Mucosa of rectum (tissue), 2 donors: ENCODE measurements around the gene TEAD1.

Experiments
- H3K27ac ChIP-seq, 2 donors: one replicate each; pipeline ENCODE4 v1.7.0; 2013; ENCODE audit warnings: inconsistent platforms in 2 of 2, low read depth in 2 of 2, low read length in 2 of 2
- H3K27me3 ChIP-seq, 2 donors: one replicate each; pipeline ENCODE4 v1.7.0; 2013; ENCODE audit warnings: low read length in 2 of 2; ENCODE audit not compliant: control insufficient read depth in 2 of 2, insufficient read depth in 2 of 2
- H3K36me3 ChIP-seq, 2 donors: one replicate each; pipeline ENCODE4 v1.7.0; 2013; ENCODE audit warnings: low read length in 2 of 2; ENCODE audit not compliant: control insufficient read depth in 2 of 2, insufficient read depth in 2 of 2
- H3K4me1 ChIP-seq, 2 donors: one replicate each; pipeline ENCODE4 v1.7.0; 2013; ENCODE audit warnings: low read length in 2 of 2, mild to moderate bottlenecking in 1 of 2; ENCODE audit not compliant: control insufficient read depth in 2 of 2, insufficient read depth in 2 of 2
- H3K4me3 ChIP-seq, 2 donors: one replicate each; pipeline ENCODE4 v1.7.0; 2013; ENCODE audit warnings: low read length in 2 of 2
- H3K9ac ChIP-seq, 2 donors: one replicate each; pipeline ENCODE4 v1.7.0; 2013; ENCODE audit warnings: low read length in 2 of 2, low read depth in 1 of 2, mild to moderate bottlenecking in 1 of 2
- H3K9me3 ChIP-seq, 2 donors: one replicate each; pipeline ENCODE4 v1.7.0; 2013; ENCODE audit warnings: low read length in 2 of 2; ENCODE audit not compliant: control insufficient read depth in 2 of 2
- donor health status: healthy.
- donor health status: Normal muscosa, but diverticular disease.

The TEAD1 gene

DNA sequence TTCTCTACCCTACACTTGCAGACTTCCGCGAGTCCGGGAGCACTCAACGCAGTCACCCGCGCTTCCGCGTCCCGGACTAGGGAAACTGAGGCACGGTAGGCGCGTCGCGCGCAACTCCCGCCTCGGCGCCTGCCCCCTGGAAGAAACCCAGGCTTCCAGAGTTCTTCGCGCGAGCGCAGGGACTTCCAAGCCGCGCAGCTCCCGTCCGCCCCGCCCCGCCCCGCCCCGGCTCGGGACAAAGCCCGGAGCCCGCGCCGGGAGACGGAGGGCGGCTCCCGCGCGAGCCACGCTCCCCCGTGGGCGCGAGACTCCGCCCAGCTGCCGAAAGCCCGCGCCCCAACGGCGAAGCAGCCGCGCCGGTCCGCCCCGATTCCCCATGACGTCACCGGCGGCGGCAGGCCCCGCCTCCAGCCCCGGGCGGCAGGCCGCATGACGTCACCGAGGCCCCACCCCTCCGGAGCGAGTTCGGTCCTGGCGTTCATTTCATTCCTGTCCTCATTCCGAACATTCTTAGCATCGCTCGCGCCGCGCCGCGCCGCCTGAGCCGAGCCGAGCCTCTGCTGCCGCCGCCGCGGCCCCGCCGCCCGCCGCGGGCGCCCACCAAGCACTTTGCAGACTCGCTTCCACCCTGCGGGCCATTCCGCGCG is at the start of gene TEAD1:
Gene TEAD1, plus strand, starts transcription at position 498 of the 647 bp plus-strand sequence.
- Histone ChIP-seq H3K36me3 (no peaks in the 10 kb centered on the region), H3K9me3 (no peaks in the 10 kb centered on the region), H3K27ac (peak within 1 kb of the TSS; percentile 93 to 95), H3K4me3 (peak within 1 kb of the TSS; percentile 87 to 97), H3K9ac (peak within 1 kb of the TSS; percentile 83 to 90), H3K27me3 (no peaks in the 10 kb centered on the region), H3K4me1 (peaks cover 11 to 27% of the 10 kb centered on the region in 2 donors)

GRCh38 chr11:12624595-12624994 is 49.6 kb upstream of the TEAD1 start:
- no peak overlapping the region for H3K27ac ChIP-seq
- no peaks in the 10 kb centered on the region for H3K4me1 ChIP-seq
- no peaks in the 10 kb centered on the region for H3K27me3 ChIP-seq

GRCh38 chr11:12625438-12626071 is 48.7 kb upstream of the TEAD1 start:
- Histone ChIP-seq H3K27ac (no peak overlapping the region), H3K36me3 (no peaks in the 10 kb centered on the region), H3K9me3 (peaks cover 0 to 7% of the 10 kb centered on the region in 2 donors), H3K4me3 (no peak overlapping the region), H3K4me1 (no peaks in the 10 kb centered on the region), H3K27me3 (no peaks in the 10 kb centered on the region), H3K9ac (no peak overlapping the region)

More at GRCh38 chr11:12624595-12624994, 49.6 kb upstream of the TEAD1 start:
- Histone ChIP-seq H3K9me3 (peaks cover 0 to 7% of the 10 kb centered on the region in 2 donors), H3K9ac (no peak overlapping the region), H3K36me3 (no peaks in the 10 kb centered on the region), H3K4me3 (no peak overlapping the region)

DNA sequence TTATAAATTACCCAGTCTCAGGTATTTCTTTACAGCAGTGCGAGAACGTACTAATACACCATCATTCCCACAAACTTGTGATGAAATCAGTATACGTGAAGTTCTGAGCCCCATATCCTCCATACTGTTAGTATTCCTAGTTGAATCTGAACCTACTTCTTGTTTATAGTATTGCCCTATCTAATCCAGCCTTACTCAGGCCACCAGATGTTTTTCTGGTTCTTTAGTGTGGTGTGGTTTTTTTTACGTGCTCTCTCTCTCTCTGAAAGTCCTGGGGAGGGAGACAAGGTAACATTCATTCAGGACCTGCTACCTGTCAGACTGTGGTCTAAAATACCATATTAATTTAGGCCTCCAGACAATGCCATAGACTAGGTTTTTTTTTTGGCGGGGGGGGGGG is 47.6 kb upstream of the TEAD1 start:
- Histone ChIP-seq H3K9me3 (peaks cover 0 to 7% of the 10 kb centered on the region in 2 donors), H3K4me1 (no peaks in the 10 kb centered on the region), H3K36me3 (no peaks in the 10 kb centered on the region), H3K27ac (no peak overlapping the region), H3K27me3 (no peaks in the 10 kb centered on the region), H3K4me3 (no peak overlapping the region), H3K9ac (no peak overlapping the region)

- H3K4me1 ChIP-seq: no peaks in the 10 kb centered on the region
- peaks cover 0 to 7% of the 10 kb centered on the region in 2 donors for H3K9me3 ChIP-seq
- H3K9ac ChIP-seq: no peak overlapping the region
- H3K27me3 ChIP-seq: no peaks in the 10 kb centered on the region
- H3K4me3 ChIP-seq: no peak overlapping the region
- no peaks in the 10 kb centered on the region for H3K36me3 ChIP-seq
- H3K27ac ChIP-seq: no peak overlapping the region
Measured at GRCh38 chr11:12628314-12628713, 45.9 kb upstream of the TEAD1 start.

GRCh38 chr11:12629601-12630313 is 44.5 kb upstream of the TEAD1 start:
- Histone ChIP-seq H3K27ac (no peak overlapping the region), H3K27me3 (no peaks in the 10 kb centered on the region), H3K4me3 (no peak overlapping the region), H3K9me3 (no peaks in the 10 kb centered on the region), H3K36me3 (no peaks in the 10 kb centered on the region), H3K9ac (no peak overlapping the region), H3K4me1 (no peaks in the 10 kb centered on the region)

GRCh38 chr11:12631651-12632050 is 42.6 kb upstream of the TEAD1 start:
- Histone ChIP-seq H3K9me3 (no peaks in the 10 kb centered on the region), H3K9ac (no peak overlapping the region), H3K4me1 (no peaks in the 10 kb centered on the region)

GRCh38 chr11:12634329-12634728 is 39.9 kb upstream of the TEAD1 start:
- no peaks in the 10 kb centered on the region for H3K9me3 ChIP-seq
- H3K4me3 ChIP-seq: no peak overlapping the region
- H3K36me3 ChIP-seq: no peaks in the 10 kb centered on the region
- H3K27ac ChIP-seq: no peak overlapping the region
- H3K4me1 ChIP-seq: no peaks in the 10 kb centered on the region
- no peak overlapping the region for H3K9ac ChIP-seq
- H3K27me3 ChIP-seq: no peaks in the 10 kb centered on the region

More at GRCh38 chr11:12631651-12632050, 42.6 kb upstream of the TEAD1 start:
- H3K27me3 ChIP-seq: no peaks in the 10 kb centered on the region
- H3K27ac ChIP-seq: no peak overlapping the region
- no peak overlapping the region for H3K4me3 ChIP-seq
- no peaks in the 10 kb centered on the region for H3K36me3 ChIP-seq

DNA sequence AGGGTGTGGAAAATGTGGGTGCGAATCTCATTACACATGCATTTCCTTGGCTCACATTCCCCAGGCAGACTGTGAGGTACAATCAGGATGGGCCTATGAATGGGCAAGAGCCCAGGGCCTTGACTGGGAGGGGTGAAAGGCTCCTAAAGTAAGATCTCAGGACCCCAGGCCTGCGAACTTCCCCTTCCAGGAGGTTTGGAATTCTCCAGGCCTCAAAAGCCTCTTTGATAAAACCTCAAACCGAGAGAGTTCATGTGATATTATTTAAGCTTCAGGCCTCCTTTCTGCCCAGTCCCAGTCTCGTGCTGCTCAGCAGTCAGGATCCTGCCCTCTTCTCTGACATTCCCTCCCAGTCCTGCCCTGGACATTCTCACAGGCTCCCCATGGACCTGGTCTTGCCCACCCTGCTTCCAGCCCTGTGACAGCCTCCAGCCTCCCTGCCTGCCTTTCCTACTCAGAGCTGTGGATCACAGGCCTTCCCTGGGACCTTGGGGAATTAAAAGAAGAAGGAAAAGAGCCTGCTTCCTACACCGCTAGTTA is 37.3 kb upstream of the TEAD1 start:
- H3K36me3 ChIP-seq: no peaks in the 10 kb centered on the region
- no peaks in the 10 kb centered on the region for H3K4me1 ChIP-seq
- no peaks in the 10 kb centered on the region for H3K27me3 ChIP-seq
- no peak overlapping the region for H3K9ac ChIP-seq
- H3K4me3 ChIP-seq: no peak overlapping the region
- no peaks in the 10 kb centered on the region for H3K9me3 ChIP-seq
- no peak overlapping the region for H3K27ac ChIP-seq

- Histone ChIP-seq H3K9me3 (no peaks in the 10 kb centered on the region), H3K27me3 (no peaks in the 10 kb centered on the region), H3K4me3 (no peak overlapping the region), H3K9ac (no peak overlapping the region), H3K4me1 (no peaks in the 10 kb centered on the region), H3K36me3 (no peaks in the 10 kb centered on the region), H3K27ac (no peak overlapping the region)
Measured at GRCh38 chr11:12639388-12639787, 34.8 kb upstream of the TEAD1 start.
